ENCODE measurements around the gene SLC25A33.

Gene SLC25A33

DNA sequence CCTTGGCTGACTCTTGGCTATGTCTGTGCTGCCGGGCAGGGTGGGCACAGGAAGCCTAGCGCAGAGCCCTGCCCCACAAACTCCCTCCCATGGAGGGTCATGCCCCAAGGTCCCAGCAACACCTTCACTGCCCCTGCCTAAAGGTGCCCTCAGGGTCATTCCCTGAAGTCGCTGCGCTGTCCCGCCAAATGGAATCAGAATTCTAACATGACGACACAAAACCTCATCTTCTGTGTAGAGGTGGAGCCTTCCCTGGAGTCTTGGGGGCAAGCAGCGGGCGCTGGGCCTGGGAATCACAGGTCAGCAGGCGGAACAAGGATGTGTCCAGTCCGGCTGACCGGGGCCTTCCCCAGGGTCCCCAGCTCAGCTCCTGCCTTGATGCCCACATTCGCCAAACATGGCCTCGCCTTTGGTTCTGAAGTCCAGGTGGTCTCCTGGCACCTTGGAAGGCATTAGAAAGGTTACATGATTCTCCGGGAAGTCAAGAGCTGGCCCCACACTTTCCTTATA is 66.7 kb downstream of the SLC25A33 start:
- no peaks in the 10 kb centered on the region for H3K27me3 ChIP-seq (replicated peaks in 2 of 5; ENCODE audit: control insufficient read depth in 4 of 5, insufficient read depth in 5 of 5, low read length in 4 of 5)
- CTCF ChIA-PET: interaction anchor here (1.0 to 2.9 kb wide), 3 partner anchors 10 to 18 kb away, joined by 3 to 14 read pairs (median 3); partner anchors contain the start of gene TMEM201
- no peaks in the 10 kb centered on the region for H3K9me3 ChIP-seq (ENCODE audit: control extremely low read depth in 1 of 5, control insufficient read depth in 4 of 5, insufficient read depth in 2 of 5, low read depth in 1 of 5, low read length in 4 of 5)
- peaks cover 9 to 98% (median 65%) of the 10 kb centered on the region in 4 experiments for H3K36me3 ChIP-seq (ENCODE audit: control insufficient read depth in 4 of 4, insufficient read depth in 4 of 4, low read length in 3 of 4)
- no peak for DNase-seq
- 99% methylated on average over 13 of the region's 14 CpGs for WGBS (ENCODE audit: insufficient coverage)
- H3K4me1 ChIP-seq (ENCODE audit: control extremely low read depth in 1 of 4, control insufficient read depth in 4 of 4, insufficient read depth in 4 of 4, low read length in 3 of 4): no peaks in the 10 kb centered on the region
- POLR2A ChIA-PET: no interaction called here
- no peak overlapping the region for H3K4me3 ChIP-seq (ENCODE audit: control insufficient read depth in 1 of 7, extremely low read depth in 1 of 7, insufficient read depth in 4 of 7, low read depth in 2 of 7, low read length in 6 of 7)
- no peak overlapping the region for H3K27ac ChIP-seq (ENCODE audit: insufficient read depth in 1 of 2, low read depth in 1 of 2, low read length in 2 of 2, poor library complexity in 1 of 2, severe bottlenecking in 2 of 2)

DNA sequence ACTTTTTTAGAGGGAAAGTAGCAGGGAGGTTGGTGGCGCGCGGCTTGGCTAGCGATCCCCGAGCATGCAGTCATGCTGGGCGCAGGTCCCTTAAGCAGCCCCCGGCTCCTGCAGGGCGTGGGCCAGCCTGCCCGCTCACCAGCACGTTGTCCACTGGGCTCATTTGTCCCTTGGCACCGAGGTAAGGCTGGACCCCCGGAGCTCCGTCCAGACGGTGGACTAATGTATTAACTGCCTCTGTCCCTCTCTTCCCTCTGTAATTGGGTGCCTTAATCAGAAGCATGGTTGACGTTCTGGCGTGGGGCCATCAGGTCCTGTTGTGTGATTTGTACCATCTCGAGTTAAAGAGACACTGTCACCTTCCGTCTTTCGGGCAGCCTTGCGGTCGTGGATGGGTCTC is 67.2 kb downstream of the SLC25A33 start:
- Histone ChIP-seq H3K4me3 (ENCODE audit: control insufficient read depth in 1 of 7, extremely low read depth in 1 of 7, insufficient read depth in 4 of 7, low read depth in 2 of 7, low read length in 6 of 7) (no peak overlapping the region), H3K9me3 (ENCODE audit: control extremely low read depth in 1 of 5, control insufficient read depth in 4 of 5, insufficient read depth in 2 of 5, low read depth in 1 of 5, low read length in 4 of 5) (no peaks in the 10 kb centered on the region), H3K27ac (ENCODE audit: insufficient read depth in 1 of 2, low read depth in 1 of 2, low read length in 2 of 2, poor library complexity in 1 of 2, severe bottlenecking in 2 of 2) (no peak overlapping the region), H3K36me3 (ENCODE audit: control insufficient read depth in 4 of 4, insufficient read depth in 4 of 4, low read length in 3 of 4) (peaks cover 5 to 96% (median 63%) of the 10 kb centered on the region in 4 experiments), H3K4me1 (ENCODE audit: control extremely low read depth in 1 of 4, control insufficient read depth in 4 of 4, insufficient read depth in 4 of 4, low read length in 3 of 4) (no peaks in the 10 kb centered on the region), H3K27me3 (replicated peaks in 2 of 5; ENCODE audit: control insufficient read depth in 4 of 5, insufficient read depth in 5 of 5, low read length in 4 of 5) (no peaks in the 10 kb centered on the region)
- ChIA-PET CTCF (interaction anchor here (1.0 to 2.9 kb wide), 3 partner anchors 9 to 18 kb away, joined by 3 to 14 read pairs (median 3); partner anchors contain the start of gene TMEM201), POLR2A (no interaction called here)
- no peak for DNase-seq
- 98% methylated on average over 19 of the region's 21 CpGs for WGBS (ENCODE audit: insufficient coverage)

DNA sequence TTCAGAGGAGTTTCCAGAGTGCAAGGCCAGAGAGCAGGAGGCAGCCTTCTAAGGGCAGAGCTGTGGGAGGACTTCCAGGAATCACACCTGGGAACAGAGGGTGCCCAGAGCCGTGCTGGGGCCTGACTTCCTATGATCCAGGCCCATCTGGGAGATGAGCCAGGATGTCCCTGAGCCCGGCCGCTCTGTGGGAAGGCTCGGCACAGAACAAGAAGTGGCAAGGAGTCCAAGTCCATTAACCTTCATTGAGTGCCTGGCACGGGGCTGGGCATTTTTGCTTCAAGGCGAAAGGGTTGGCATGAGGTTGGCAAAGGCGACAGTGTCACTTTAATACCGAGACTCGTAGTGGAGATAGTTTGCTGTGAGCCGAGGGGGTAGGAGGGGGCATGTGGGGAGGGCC is 67.7 kb downstream of the SLC25A33 start:
- WGBS (ENCODE audit: insufficient coverage): 95% methylated on average over 10 of the region's 10 CpGs
- CTCF ChIA-PET: interaction anchor here (2.9 kb wide), 1 partner anchor 9 kb away, joined by 14 read pairs; no protein-coding TSS in a partner anchor
- peaks cover 5 to 96% (median 61%) of the 10 kb centered on the region in 4 experiments for H3K36me3 ChIP-seq (ENCODE audit: control insufficient read depth in 4 of 4, insufficient read depth in 4 of 4, low read length in 3 of 4)
- no peak for DNase-seq
- H3K27ac ChIP-seq (ENCODE audit: insufficient read depth in 1 of 2, low read depth in 1 of 2, low read length in 2 of 2, poor library complexity in 1 of 2, severe bottlenecking in 2 of 2): no peak overlapping the region
- POLR2A ChIA-PET: no interaction called here
- no peaks in the 10 kb centered on the region for H3K27me3 ChIP-seq (replicated peaks in 2 of 5; ENCODE audit: control insufficient read depth in 4 of 5, insufficient read depth in 5 of 5, low read length in 4 of 5)
- no peak overlapping the region for H3K4me3 ChIP-seq (ENCODE audit: control insufficient read depth in 1 of 7, extremely low read depth in 1 of 7, insufficient read depth in 4 of 7, low read depth in 2 of 7, low read length in 6 of 7)
- H3K9me3 ChIP-seq (ENCODE audit: control extremely low read depth in 1 of 5, control insufficient read depth in 4 of 5, insufficient read depth in 2 of 5, low read depth in 1 of 5, low read length in 4 of 5): no peaks in the 10 kb centered on the region
- H3K4me1 ChIP-seq (ENCODE audit: control extremely low read depth in 1 of 4, control insufficient read depth in 4 of 4, insufficient read depth in 4 of 4, low read length in 3 of 4): no peaks in the 10 kb centered on the region

DNA sequence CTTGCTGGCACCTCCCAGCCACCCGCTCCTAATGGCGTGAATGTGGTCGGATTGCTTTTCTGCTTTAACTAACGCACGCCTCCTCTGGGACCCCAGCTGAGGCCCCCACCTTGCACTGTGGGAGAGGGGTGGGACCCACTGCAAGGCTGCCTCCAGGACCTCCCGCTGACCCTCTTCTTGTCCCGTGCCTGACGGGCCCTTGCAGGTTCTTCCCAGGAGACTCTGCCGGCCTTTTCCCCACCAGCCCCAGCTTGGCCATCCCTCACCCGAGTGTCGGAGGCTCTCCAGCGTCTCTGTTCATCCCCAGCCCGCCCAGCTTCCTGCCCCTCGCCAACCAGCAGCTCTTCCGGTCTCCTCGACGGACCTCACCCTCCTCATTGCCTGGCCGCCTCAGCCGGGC is 68.1 kb downstream of the SLC25A33 start:
- no peak for DNase-seq
- H3K27ac ChIP-seq (ENCODE audit: insufficient read depth in 1 of 2, low read depth in 1 of 2, low read length in 2 of 2, poor library complexity in 1 of 2, severe bottlenecking in 2 of 2): no peak overlapping the region
- H3K4me1 ChIP-seq (ENCODE audit: control extremely low read depth in 1 of 4, control insufficient read depth in 4 of 4, insufficient read depth in 4 of 4, low read length in 3 of 4): no peaks in the 10 kb centered on the region
- no peak overlapping the region for H3K4me3 ChIP-seq (ENCODE audit: control insufficient read depth in 1 of 7, extremely low read depth in 1 of 7, insufficient read depth in 4 of 7, low read depth in 2 of 7, low read length in 6 of 7)
- H3K27me3 ChIP-seq (replicated peaks in 2 of 5; ENCODE audit: control insufficient read depth in 4 of 5, insufficient read depth in 5 of 5, low read length in 4 of 5): no peaks in the 10 kb centered on the region
- 95% methylated on average over 15 of the region's 19 CpGs for WGBS (ENCODE audit: insufficient coverage)
- ChIA-PET CTCF (interaction anchor here (0.7 to 2.9 kb wide), 3 partner anchors 8 to 99 kb away, joined by 3 to 14 read pairs (median 4); no protein-coding TSS in a partner anchor), POLR2A (no interaction called here)
- H3K36me3 ChIP-seq (ENCODE audit: control insufficient read depth in 4 of 4, insufficient read depth in 4 of 4, low read length in 3 of 4): peaks cover 5 to 96% (median 60%) of the 10 kb centered on the region in 4 experiments
- H3K9me3 ChIP-seq (ENCODE audit: control extremely low read depth in 1 of 5, control insufficient read depth in 4 of 5, insufficient read depth in 2 of 5, low read depth in 1 of 5, low read length in 4 of 5): no peaks in the 10 kb centered on the region

DNA sequence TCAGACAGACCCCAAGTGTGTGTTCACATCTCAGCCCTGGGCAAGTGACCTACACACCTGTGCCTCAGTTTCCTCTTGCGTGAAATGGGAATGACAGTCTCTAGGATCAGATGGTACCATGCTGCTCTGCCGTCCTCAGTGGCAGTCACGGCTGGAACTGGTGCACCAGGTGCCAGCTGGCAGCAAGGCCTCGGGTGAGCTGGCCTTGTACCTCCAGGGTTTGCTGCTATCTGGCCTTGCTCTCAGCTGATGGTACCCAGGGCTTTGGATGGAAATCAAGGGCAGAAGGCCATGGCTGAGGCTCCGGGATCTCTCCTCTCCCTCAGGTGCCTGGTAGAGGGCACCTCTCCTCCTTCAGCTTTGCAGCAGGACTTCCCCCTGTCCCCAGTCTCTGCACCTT is 70.7 kb downstream of the SLC25A33 start:
- Histone ChIP-seq H3K27ac (ENCODE audit: insufficient read depth in 1 of 2, low read depth in 1 of 2, low read length in 2 of 2, poor library complexity in 1 of 2, severe bottlenecking in 2 of 2) (no peak overlapping the region), H3K9me3 (ENCODE audit: control extremely low read depth in 1 of 5, control insufficient read depth in 4 of 5, insufficient read depth in 2 of 5, low read depth in 1 of 5, low read length in 4 of 5) (no peaks in the 10 kb centered on the region), H3K27me3 (replicated peaks in 2 of 5; ENCODE audit: control insufficient read depth in 4 of 5, insufficient read depth in 5 of 5, low read length in 4 of 5) (no peaks in the 10 kb centered on the region), H3K36me3 (ENCODE audit: control insufficient read depth in 4 of 4, insufficient read depth in 4 of 4, low read length in 3 of 4) (peaks cover 2 to 90% (median 54%) of the 10 kb centered on the region in 4 experiments), H3K4me1 (ENCODE audit: control extremely low read depth in 1 of 4, control insufficient read depth in 4 of 4, insufficient read depth in 4 of 4, low read length in 3 of 4) (no peaks in the 10 kb centered on the region), H3K4me3 (ENCODE audit: control insufficient read depth in 1 of 7, extremely low read depth in 1 of 7, insufficient read depth in 4 of 7, low read depth in 2 of 7, low read length in 6 of 7) (no peak overlapping the region)
- ChIA-PET CTCF (no interaction called here), POLR2A (no interaction called here)
- no peak for DNase-seq
- 100% methylated on average over 4 of the region's 5 CpGs for WGBS (ENCODE audit: insufficient coverage)

DNA sequence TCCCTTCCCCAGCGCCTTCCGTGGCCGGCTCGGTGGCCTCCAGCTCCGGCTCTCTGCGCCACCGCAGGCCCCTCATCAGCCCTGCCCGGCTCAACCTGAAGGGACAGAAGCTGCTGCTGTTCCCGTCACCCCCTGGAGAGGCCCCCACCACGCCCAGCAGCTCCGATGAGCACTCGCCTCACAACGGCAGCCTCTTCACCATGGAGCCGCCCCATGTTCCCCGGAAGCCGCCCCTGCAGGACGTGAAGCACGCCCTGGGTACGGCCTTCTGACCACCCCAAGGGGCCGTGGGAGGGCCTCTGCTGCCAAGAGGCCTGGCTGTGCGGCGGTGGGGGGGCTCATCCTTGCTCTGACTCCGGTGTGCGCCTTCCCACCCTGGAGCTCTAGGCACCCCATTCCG is 71.3 kb downstream of the SLC25A33 start:
- Histone ChIP-seq H3K9me3 (ENCODE audit: control extremely low read depth in 1 of 5, control insufficient read depth in 4 of 5, insufficient read depth in 2 of 5, low read depth in 1 of 5, low read length in 4 of 5) (no peaks in the 10 kb centered on the region), H3K27me3 (replicated peaks in 2 of 5; ENCODE audit: control insufficient read depth in 4 of 5, insufficient read depth in 5 of 5, low read length in 4 of 5) (no peaks in the 10 kb centered on the region), H3K27ac (ENCODE audit: insufficient read depth in 1 of 2, low read depth in 1 of 2, low read length in 2 of 2, poor library complexity in 1 of 2, severe bottlenecking in 2 of 2) (no peak overlapping the region), H3K36me3 (ENCODE audit: control insufficient read depth in 4 of 4, insufficient read depth in 4 of 4, low read length in 3 of 4) (peaks cover 2 to 87% (median 51%) of the 10 kb centered on the region in 4 experiments), H3K4me1 (ENCODE audit: control extremely low read depth in 1 of 4, control insufficient read depth in 4 of 4, insufficient read depth in 4 of 4, low read length in 3 of 4) (no peaks in the 10 kb centered on the region), H3K4me3 (ENCODE audit: control insufficient read depth in 1 of 7, extremely low read depth in 1 of 7, insufficient read depth in 4 of 7, low read depth in 2 of 7, low read length in 6 of 7) (no peak overlapping the region)
- POLR2A ChIA-PET: no interaction called here
- no peak for DNase-seq
- CTCF ChIA-PET: no interaction called here
- WGBS (ENCODE audit: insufficient coverage): 93% methylated on average over 25 of the region's 25 CpGs

DNA sequence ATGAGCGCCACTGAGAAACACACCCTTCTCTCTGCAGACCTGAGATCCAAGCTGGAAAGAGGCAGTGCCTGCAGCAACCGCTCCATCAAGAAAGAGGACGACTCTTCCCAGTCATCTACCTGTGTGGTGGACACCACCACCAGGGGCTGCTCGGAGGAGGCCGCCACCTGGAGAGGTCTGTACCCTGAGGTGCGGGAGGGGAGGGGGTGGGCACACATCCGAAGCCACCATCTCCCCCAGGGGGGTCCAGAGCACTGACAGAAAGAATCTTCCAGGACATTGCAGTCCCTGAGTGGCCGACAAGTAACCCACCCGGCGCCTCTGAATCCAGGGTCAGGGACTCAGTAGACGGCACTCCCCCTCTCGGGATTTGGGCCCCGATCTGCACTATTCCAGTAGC is 72.5 kb downstream of the SLC25A33 start:
- POLR2A ChIA-PET: no interaction called here
- H3K4me1 ChIP-seq (ENCODE audit: control extremely low read depth in 1 of 4, control insufficient read depth in 4 of 4, insufficient read depth in 4 of 4, low read length in 3 of 4): peaks cover 0 to 6% (median 3%) of the 10 kb centered on the region in 4 experiments
- no peak overlapping the region for H3K27ac ChIP-seq (ENCODE audit: insufficient read depth in 1 of 2, low read depth in 1 of 2, low read length in 2 of 2, poor library complexity in 1 of 2, severe bottlenecking in 2 of 2)
- no peak overlapping the region for H3K4me3 ChIP-seq (ENCODE audit: control insufficient read depth in 1 of 7, extremely low read depth in 1 of 7, insufficient read depth in 4 of 7, low read depth in 2 of 7, low read length in 6 of 7)
- peaks cover 2 to 75% (median 47%) of the 10 kb centered on the region in 4 experiments for H3K36me3 ChIP-seq (ENCODE audit: control insufficient read depth in 4 of 4, insufficient read depth in 4 of 4, low read length in 3 of 4)
- CTCF ChIA-PET: interaction anchor here (1.2 kb wide), 1 partner anchor 15 kb away, joined by 3 read pairs; no protein-coding TSS in a partner anchor
- no peaks in the 10 kb centered on the region for H3K9me3 ChIP-seq (ENCODE audit: control extremely low read depth in 1 of 5, control insufficient read depth in 4 of 5, insufficient read depth in 2 of 5, low read depth in 1 of 5, low read length in 4 of 5)
- H3K27me3 ChIP-seq (replicated peaks in 2 of 5; ENCODE audit: control insufficient read depth in 4 of 5, insufficient read depth in 5 of 5, low read length in 4 of 5): no peaks in the 10 kb centered on the region
- 91% methylated on average over 8 of the region's 13 CpGs for WGBS (ENCODE audit: insufficient coverage)
- DNase-seq: no peak
